Measurements from ENCODE around the gene ACTR3. TPM values are rescaled to one million over a fixed set of nuclear protein-coding genes. Genes with fewer than 3 reads are reported as not detected.

The ACTR3 gene
- total RNA-seq, 2 experiments from 2014 or later: 600 to 633 TPM

DNA sequence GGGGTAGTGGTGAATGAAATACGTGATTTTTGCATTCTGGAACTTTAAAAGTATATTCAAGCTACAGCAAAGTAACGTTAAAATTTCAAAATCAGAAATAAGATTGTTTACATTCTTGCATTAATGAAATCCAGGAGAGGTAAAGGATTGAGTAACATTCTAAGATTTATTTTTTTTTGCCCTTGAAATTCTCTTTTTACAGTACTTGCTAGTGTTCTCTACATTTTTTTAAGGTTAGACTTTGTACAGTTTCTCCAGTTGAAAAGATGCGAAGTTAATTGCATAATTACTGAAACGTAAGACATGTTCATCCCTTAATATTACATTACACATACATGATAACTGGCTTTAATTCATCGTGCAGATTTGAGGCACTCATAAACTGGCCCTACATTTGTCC is 74.5 kb downstream of the ACTR3 start:
- peaks cover 8% of the 10 kb centered on the region for H3K4me1 Mint-ChIP-seq
- DNase-seq: no peak
- H3K27ac Mint-ChIP-seq: no peak overlapping the region
- H3K27me3 Mint-ChIP-seq: no peaks in the 10 kb centered on the region
- H3K4me3 Mint-ChIP-seq: no peak overlapping the region
- POLR2A ChIA-PET: no interaction called here
- H3K9me3 Mint-ChIP-seq: no peaks in the 10 kb centered on the region
- peaks cover 39% of the 10 kb centered on the region for H3K36me3 Mint-ChIP-seq (ENCODE audit: low read depth)
- CTCF ChIA-PET: interaction anchor here (1.3 kb wide), 1 partner anchor 360 kb away, joined by 4 read pairs; no protein-coding TSS in a partner anchor

DNA sequence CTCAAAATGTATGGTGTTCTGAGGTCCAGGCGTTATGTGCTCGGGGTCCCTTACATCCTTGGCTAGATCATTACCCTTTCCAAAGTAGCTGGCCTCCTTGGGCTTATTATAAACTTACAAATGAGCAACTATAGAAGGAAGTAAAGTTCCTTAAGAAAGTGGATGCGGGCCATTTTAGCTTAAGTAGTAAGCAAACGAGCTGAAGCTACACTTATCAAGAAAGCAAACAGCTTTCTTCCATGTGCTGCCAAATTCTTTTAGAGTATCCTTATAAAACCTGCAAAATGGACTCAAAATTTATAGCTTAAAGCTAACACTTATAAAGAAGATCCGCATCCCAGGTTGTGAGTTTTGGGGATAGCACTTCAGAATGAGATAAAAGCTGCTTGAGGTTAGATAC is 75.3 kb downstream of the ACTR3 start:
- no peaks in the 10 kb centered on the region for H3K27me3 Mint-ChIP-seq
- peaks cover 8% of the 10 kb centered on the region for H3K4me1 Mint-ChIP-seq
- no peaks in the 10 kb centered on the region for H3K9me3 Mint-ChIP-seq
- POLR2A ChIA-PET: no interaction called here
- CTCF ChIA-PET: interaction anchor here (0.7 to 2.3 kb wide), 7 partner anchors 13 to 361 kb away, joined by 3 to 8 read pairs (median 3); no protein-coding TSS in a partner anchor
- H3K4me3 Mint-ChIP-seq: no peak overlapping the region
- no peak overlapping the region for H3K27ac Mint-ChIP-seq
- DNase-seq: no peak
- peaks cover 36% of the 10 kb centered on the region for H3K36me3 Mint-ChIP-seq (ENCODE audit: low read depth)

DNA sequence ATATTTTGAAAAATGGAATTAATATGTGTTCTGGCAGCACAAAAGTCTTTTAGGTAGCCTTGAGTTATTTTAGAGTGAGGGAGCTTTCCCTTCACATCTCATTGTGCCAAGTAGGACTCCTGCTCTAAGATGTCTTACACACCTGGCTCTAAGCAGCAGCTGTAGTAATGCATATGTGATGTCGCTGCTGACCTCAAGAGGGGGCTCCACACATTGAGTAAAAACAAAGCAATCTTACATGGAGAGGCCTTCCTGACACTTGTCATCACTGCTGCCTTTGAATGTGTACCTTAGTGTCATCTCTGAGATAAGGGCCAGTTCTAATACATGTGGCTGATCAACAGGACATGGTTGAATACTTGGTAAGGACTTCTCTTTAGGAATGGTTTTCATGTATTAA is 75.8 kb downstream of the ACTR3 start:
- no peaks in the 10 kb centered on the region for H3K9me3 Mint-ChIP-seq
- POLR2A ChIA-PET: no interaction called here
- no peaks in the 10 kb centered on the region for H3K27me3 Mint-ChIP-seq
- H3K27ac Mint-ChIP-seq: no peak overlapping the region
- CTCF ChIA-PET: interaction anchor here (0.7 to 2.3 kb wide), 9 partner anchors 13 to 362 kb away, joined by 3 to 8 read pairs (median 3); no protein-coding TSS in a partner anchor
- peaks cover 33% of the 10 kb centered on the region for H3K36me3 Mint-ChIP-seq (ENCODE audit: low read depth)
- DNase-seq: peak; percentile 24
- no peak overlapping the region for H3K4me3 Mint-ChIP-seq
- peaks cover 11% of the 10 kb centered on the region for H3K4me1 Mint-ChIP-seq

DNA sequence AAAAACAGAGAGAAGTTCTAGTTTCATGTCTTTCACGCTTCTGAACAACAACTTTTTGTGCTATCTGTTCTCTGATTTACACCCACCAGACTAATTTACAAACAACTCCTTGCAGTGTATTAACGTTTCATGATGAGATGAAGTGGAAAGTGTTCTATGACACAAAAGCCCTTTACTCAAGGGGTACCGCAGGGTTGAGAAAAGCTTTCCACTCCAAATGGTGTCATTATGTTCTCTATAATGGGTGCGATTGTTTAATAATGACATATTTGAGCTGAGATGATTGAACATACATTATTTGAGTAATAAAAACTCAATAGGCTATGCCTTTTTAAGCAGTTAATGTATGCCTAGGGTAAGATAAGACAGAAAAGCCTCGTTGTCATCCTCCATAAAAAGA is 76.3 kb downstream of the ACTR3 start:
- ChIA-PET CTCF (interaction anchor here (1.1 to 2.3 kb wide), 5 partner anchors 12 to 29 kb away, joined by 3 to 8 read pairs (median 3); no protein-coding TSS in a partner anchor), POLR2A (no interaction called here)
- no peaks in the 10 kb centered on the region for H3K9me3 Mint-ChIP-seq
- no peaks in the 10 kb centered on the region for H3K27me3 Mint-ChIP-seq
- H3K4me3 Mint-ChIP-seq: no peak overlapping the region
- H3K36me3 Mint-ChIP-seq (ENCODE audit: low read depth): peaks cover 29% of the 10 kb centered on the region
- DNase-seq: no peak
- H3K4me1 Mint-ChIP-seq: peaks cover 14% of the 10 kb centered on the region
- no peak overlapping the region for H3K27ac Mint-ChIP-seq

DNA sequence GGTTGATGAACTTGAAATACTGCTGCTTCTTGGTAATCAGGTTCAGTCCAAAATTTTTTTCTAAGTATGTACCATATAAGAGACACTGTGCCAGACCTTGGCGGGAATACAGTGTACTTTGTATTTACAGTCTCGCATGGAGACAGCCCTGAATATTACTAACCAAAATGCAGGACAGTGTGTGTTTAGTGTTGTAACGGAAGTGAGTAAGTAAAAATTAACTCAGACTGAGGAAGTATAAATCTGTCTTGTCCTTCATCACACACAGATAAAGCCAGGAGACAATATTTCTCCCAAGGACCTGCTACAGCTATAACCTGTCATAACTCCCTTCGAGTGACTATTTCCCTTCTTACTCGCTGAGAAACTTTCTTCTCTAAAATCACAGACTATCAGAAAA is 76.9 kb downstream of the ACTR3 start:
- ChIA-PET CTCF (interaction anchor here (1.1 to 2.3 kb wide), 3 partner anchors 12 to 23 kb away, joined by 3 to 8 read pairs (median 3); no protein-coding TSS in a partner anchor), POLR2A (no interaction called here)
- no peaks in the 10 kb centered on the region for H3K27me3 Mint-ChIP-seq
- no peaks in the 10 kb centered on the region for H3K9me3 Mint-ChIP-seq
- peaks cover 21% of the 10 kb centered on the region for H3K4me1 Mint-ChIP-seq
- no peak overlapping the region for H3K27ac Mint-ChIP-seq
- no peak overlapping the region for H3K4me3 Mint-ChIP-seq
- H3K36me3 Mint-ChIP-seq (ENCODE audit: low read depth): peaks cover 29% of the 10 kb centered on the region
- no peak for DNase-seq

DNA sequence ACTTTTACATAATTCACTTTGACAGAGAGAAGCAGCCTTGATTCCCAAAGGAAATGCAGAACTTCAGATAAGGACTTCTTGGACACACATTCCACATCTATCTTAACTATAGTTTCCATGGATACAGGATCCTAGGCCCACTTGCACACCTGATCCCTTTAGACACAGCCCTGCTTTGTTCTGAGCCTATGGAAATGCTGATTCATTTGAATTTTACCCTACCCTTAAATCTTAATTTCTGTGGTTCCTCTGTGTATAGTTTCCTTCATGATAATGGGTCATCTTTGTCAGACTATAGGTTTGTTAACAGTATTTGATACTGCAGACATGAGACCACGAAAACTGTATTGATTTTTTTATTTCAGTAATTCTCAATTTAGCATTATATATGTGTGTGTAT is 77.4 kb downstream of the ACTR3 start:
- H3K27ac Mint-ChIP-seq: no peak overlapping the region
- H3K4me3 Mint-ChIP-seq: no peak overlapping the region
- H3K36me3 Mint-ChIP-seq (ENCODE audit: low read depth): peaks cover 28% of the 10 kb centered on the region
- CTCF ChIA-PET: interaction anchor here (1.5 to 2.3 kb wide), 3 partner anchors 11 to 13 kb away, joined by 3 to 8 read pairs (median 5); no protein-coding TSS in a partner anchor
- peaks cover 25% of the 10 kb centered on the region for H3K4me1 Mint-ChIP-seq
- POLR2A ChIA-PET: no interaction called here
- H3K27me3 Mint-ChIP-seq: no peaks in the 10 kb centered on the region
- no peaks in the 10 kb centered on the region for H3K9me3 Mint-ChIP-seq
- no peak for DNase-seq

DNA sequence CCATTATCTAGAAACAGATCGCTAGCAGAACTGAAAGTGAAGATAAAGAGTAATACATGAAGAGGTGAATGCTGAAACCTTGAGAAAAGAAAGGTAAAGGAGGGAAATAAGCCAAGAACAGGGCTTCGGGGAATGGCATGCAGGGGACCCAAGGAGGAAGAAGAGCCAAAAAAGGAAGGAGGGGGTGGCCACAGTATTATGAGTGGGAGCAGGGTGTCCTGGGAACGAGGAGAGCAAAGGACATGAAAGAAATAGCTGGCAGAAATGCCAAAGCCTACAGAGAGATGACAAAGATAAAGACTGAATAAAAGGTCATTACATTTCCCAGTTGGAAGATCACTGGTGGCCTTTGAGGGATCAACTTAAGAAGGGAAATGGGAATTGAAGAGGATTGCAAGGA is 82.9 kb downstream of the ACTR3 start:
- no peaks in the 10 kb centered on the region for H3K9me3 Mint-ChIP-seq
- H3K27ac Mint-ChIP-seq: no peak overlapping the region
- H3K4me3 Mint-ChIP-seq: no peak overlapping the region
- no peak for DNase-seq
- H3K36me3 Mint-ChIP-seq (ENCODE audit: low read depth): peaks cover 8% of the 10 kb centered on the region
- ChIA-PET CTCF (interaction anchor here (0.6 kb wide), 1 partner anchor 162 kb away, joined by 3 read pairs; no protein-coding TSS in a partner anchor), POLR2A (interaction anchor here (0.8 kb wide), 1 partner anchor 179 kb away, joined by 3 read pairs; no protein-coding TSS in a partner anchor)
- H3K27me3 Mint-ChIP-seq: no peaks in the 10 kb centered on the region
- peaks cover 27% of the 10 kb centered on the region for H3K4me1 Mint-ChIP-seq

DNA sequence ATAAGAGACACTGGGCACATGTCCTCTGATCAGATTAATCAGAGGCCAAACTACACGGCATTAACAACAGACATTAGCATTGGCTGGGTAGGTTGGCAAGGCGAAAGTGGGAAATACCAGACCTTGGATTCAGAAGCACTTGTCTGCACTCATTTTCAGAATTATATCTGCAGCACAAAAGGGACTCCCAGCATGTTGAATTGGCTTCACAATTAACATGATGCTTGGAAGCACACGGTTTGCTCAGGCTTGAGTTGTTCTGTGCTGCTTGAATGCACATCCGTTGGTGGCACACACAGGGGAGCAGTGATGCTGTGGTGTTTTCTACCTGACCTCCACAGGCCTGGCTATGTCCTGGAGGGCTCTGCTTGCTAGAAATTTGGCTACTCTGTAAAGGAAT is 83.9 kb downstream of the ACTR3 start:
- Mint-ChIP-seq H3K4me3 (no peak overlapping the region), H3K9me3 (no peaks in the 10 kb centered on the region), H3K36me3 (ENCODE audit: low read depth) (peaks cover 8% of the 10 kb centered on the region), H3K4me1 (peaks cover 27% of the 10 kb centered on the region), H3K27me3 (no peaks in the 10 kb centered on the region), H3K27ac (no peak overlapping the region)
- CTCF ChIA-PET: interaction anchor here (0.5 kb wide), 1 partner anchor 506 kb away, joined by 4 read pairs; no protein-coding TSS in a partner anchor
- DNase-seq: no peak
- POLR2A ChIA-PET: no interaction called here

DNA sequence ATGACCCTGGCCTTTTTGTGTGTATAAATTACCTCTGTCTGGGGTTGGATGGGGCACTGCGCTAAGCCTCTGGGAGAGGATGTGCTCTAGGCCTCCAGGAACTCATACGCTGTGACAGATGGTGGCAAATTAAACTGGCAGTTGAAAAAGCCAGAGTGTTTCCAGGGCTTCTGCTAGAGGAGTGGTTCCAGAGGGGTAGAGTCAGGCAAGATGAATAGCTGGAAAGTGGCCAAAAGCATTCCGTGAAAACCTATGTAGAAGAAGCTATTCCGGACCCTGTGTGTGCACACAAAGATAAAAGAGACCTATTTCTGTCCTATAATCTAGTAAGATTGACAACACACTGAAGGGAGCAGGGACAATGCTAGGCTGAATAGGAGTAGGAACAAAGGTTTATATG is 84.8 kb downstream of the ACTR3 start:
- no peak overlapping the region for H3K27ac Mint-ChIP-seq
- H3K36me3 Mint-ChIP-seq (ENCODE audit: low read depth): peaks cover 7% of the 10 kb centered on the region
- no peaks in the 10 kb centered on the region for H3K27me3 Mint-ChIP-seq
- CTCF ChIA-PET: no interaction called here
- peaks cover 27% of the 10 kb centered on the region for H3K4me1 Mint-ChIP-seq
- DNase-seq: no peak
- no peaks in the 10 kb centered on the region for H3K9me3 Mint-ChIP-seq
- no peak overlapping the region for H3K4me3 Mint-ChIP-seq
- POLR2A ChIA-PET: no interaction called here

DNA sequence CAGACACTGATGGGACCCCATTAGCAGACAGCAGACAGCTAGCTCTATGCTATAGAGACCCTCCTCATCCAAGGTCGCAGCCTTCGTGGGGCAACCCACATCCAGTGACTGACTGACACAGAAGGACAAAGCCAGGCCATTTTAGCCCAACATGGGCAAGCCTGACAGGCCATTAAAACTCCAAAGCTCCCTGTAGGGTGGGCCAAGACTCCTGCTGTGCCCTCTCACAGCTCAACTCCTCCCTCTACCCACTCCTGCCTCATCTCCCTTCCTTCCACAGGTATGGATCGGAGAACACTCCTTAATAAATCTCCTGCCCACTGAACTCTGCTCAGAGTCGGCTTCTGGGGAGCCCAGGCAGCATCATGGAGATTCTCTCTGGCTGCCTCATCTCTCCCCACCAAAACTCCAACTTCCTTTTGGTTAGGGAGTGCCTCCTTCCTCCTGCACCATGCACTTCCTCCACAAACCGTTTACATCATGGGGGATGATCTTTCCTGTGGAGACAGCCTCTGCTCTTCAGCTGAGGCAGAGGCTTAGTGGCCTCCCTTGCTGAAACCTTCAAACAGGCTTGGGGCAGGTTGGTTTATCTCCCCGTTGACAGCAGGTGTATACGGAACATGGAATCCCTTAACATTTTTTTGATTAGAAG is 86.5 kb downstream of the ACTR3 start:
- no peak for DNase-seq
- Mint-ChIP-seq H3K36me3 (ENCODE audit: low read depth) (peaks cover 10% of the 10 kb centered on the region), H3K4me1 (peaks cover 20% of the 10 kb centered on the region), H3K27me3 (no peaks in the 10 kb centered on the region), H3K9me3 (peaks cover 4% of the 10 kb centered on the region), H3K27ac (no peak overlapping the region), H3K4me3 (no peak overlapping the region)
- ChIA-PET POLR2A (no interaction called here), CTCF (no interaction called here)

DNA sequence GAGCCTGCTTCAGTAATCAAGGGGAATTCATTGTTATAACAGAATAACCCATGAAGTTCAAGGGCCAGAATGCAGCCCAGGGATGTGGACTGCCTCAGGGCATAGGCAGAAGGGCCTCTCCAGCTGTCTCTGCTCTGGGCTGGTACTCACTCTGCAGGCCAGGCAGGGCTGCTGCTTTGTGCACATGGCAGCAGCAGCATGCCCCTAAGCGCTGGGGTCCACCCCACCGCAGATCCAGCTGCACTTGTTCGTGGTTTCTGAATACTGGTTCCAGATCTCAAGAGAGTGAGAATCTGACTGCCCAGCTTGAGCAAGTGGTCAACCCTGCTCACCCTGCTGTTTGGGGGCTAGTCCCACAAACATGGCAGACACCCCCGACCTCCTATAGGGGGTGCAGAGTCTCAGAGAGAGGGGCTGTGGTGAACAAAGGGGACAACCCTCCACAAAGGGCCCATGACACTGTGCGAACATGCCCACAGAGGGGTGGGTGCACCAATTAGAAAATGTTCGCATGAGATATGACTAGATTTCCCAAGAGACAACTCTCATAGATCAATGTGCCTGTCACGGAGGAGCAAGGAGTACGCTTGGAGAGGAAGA is 87.3 kb downstream of the ACTR3 start:
- ChIA-PET POLR2A (no interaction called here), CTCF (interaction anchor here (0.6 to 2.1 kb wide), 3 partner anchors 11 to 529 kb away, joined by 3 to 8 read pairs (median 4); no protein-coding TSS in a partner anchor)
- H3K27me3 Mint-ChIP-seq: no peaks in the 10 kb centered on the region
- H3K27ac Mint-ChIP-seq: no peak overlapping the region
- peaks cover 5% of the 10 kb centered on the region for H3K36me3 Mint-ChIP-seq (ENCODE audit: low read depth)
- H3K4me3 Mint-ChIP-seq: no peak overlapping the region
- DNase-seq: no peak
- peaks cover 4% of the 10 kb centered on the region for H3K9me3 Mint-ChIP-seq
- H3K4me1 Mint-ChIP-seq: peaks cover 13% of the 10 kb centered on the region

DNA sequence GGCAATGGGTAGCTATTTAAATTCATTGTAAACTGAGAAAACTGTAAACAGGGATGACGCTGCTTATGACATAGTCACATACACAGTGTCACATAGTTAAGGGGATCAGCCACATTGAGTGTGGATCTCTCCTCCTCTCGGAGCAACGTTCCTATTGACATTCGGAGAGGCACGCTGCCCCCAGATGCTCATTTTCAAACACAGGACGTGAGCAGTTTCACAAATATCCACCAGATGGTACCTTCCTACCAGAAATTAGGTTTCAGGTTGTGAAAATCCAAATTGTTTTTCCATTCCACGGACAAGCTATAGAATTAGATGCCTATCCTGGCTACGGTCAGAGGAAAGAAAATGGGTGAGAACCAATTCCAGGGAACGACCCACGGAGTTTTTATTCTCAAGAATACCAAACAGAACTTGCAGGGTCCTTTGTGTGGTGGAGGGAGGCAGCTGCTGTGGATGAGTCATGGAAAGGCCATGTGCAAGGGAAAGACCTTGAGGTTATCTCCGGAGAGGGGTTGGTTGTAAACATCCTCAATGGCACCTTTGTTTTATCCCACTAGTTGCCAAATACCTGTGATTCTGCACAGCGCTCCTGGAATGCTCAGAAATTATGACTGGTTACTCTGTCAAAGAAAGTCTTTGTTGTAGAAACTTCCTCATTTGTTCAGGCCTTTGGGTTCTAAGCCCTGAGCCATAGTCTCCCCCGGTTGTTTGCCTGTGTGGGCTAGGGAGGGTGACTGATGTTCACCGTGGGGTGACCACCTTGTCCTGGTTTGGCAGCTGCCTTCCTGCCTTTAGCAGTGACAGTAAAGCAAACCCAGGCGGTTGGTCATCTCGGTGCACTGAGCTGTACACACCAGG is 88.0 kb downstream of the ACTR3 start:
- H3K36me3 Mint-ChIP-seq (ENCODE audit: low read depth): peaks cover 5% of the 10 kb centered on the region
- ChIA-PET POLR2A (no interaction called here), CTCF (interaction anchor here (0.6 to 2.1 kb wide), 4 partner anchors 10 to 529 kb away, joined by 3 to 8 read pairs (median 4); no protein-coding TSS in a partner anchor)
- peaks cover 4% of the 10 kb centered on the region for H3K9me3 Mint-ChIP-seq
- DNase-seq: no peak
- no peak overlapping the region for H3K4me3 Mint-ChIP-seq
- H3K27me3 Mint-ChIP-seq: no peaks in the 10 kb centered on the region
- no peak overlapping the region for H3K27ac Mint-ChIP-seq
- H3K4me1 Mint-ChIP-seq: peaks cover 5% of the 10 kb centered on the region

Measured in activated CD4-positive, alpha-beta T cell treated with anti-CD3 and anti-CD28 coated beads, Interleukin-2, amount 10 ng/mL, durations not matched to agents 7 days and 5 days (primary cell).